B cell (primary cell): ENCODE data around the gene YIF1A.

Experiments
- EZH2 ChIP-seq: IDR thresholded peaks from 2 replicates; pipeline ENCODE4 v1.6.1; 2012; ENCODE audit warnings: borderline replicate concordance, low read depth, mild to moderate bottlenecking, moderate library complexity, low read length; ENCODE audit not compliant: insufficient read depth, poor library complexity, severe bottlenecking
- TF ChIP-seq, protein P1 (sequence below): fragments of 200-600 bp; IDR thresholded peaks from one replicate; pipeline ENCODE4 v1.8.0; 2022; ENCODE audit warnings: antibody characterized with exemption, mild to moderate bottlenecking

DNA sequence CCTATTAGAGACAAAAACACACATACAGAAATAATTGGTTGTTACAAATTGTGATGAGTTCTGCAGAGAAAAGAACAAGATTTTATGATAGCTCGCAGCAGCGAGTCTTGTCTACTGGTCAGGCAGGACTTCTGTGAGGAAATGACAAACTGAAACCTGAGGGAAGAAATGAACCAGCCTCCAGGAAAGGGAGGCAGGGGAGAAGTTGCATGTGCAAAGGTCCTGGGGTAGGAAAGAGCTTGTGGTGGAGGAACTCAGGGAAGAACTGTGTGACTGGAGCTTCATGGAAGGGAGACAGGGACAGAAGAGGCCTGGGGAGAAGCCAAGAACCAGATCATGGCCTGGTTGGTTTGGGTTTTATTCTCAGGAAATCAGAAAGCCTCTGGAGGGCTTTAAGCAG lies 29.7 kb downstream of the YIF1A start:
- TF ChIP-seq, protein P1, sequence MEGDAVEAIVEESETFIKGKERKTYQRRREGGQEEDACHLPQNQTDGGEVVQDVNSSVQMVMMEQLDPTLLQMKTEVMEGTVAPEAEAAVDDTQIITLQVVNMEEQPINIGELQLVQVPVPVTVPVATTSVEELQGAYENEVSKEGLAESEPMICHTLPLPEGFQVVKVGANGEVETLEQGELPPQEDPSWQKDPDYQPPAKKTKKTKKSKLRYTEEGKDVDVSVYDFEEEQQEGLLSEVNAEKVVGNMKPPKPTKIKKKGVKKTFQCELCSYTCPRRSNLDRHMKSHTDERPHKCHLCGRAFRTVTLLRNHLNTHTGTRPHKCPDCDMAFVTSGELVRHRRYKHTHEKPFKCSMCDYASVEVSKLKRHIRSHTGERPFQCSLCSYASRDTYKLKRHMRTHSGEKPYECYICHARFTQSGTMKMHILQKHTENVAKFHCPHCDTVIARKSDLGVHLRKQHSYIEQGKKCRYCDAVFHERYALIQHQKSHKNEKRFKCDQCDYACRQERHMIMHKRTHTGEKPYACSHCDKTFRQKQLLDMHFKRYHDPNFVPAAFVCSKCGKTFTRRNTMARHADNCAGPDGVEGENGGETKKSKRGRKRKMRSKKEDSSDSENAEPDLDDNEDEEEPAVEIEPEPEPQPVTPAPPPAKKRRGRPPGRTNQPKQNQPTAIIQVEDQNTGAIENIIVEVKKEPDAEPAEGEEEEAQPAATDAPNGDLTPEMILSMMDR: no peak
- TF ChIP-seq EZH2: no peak
